H1 (cell line): ENCODE measurements around the gene ESD. TPM values are rescaled to one million over a fixed set of nuclear protein-coding genes. Genes with fewer than 3 reads are reported as not detected.

Source experiments
- TEAD4 ChIP-seq: IDR thresholded peaks from 2 replicates; pipeline ENCODE4 v1.6.1; 2012; ENCODE audit warnings: low read depth, low read length, inconsistent platforms, mixed read lengths
- ZNF274 ChIP-seq: IDR thresholded peaks from 2 replicates; pipeline ENCODE4 v1.7.0; 2012; ENCODE audit warnings: low read length, borderline replicate concordance; ENCODE audit errors: extremely low read depth
- polyA plus RNA-seq, 7 experiments: library from polyadenylated mRNA; depleted of rRNA in 3 of 7; stranded (reverse) in 5 of 7; unstranded in 2 of 7; fragments of >200 nt in 5 of 7; fragments of 200-250 nt in 2 of 7; gene quantifications; 1 replicate in 5 of 7; 2 replicates in 1 of 7; 4 replicates in 1 of 7; pipeline versions ENCODE4 v1.2.1 to v1.2.3, GENCODE V29; 2011 to 2013; ENCODE audit warnings: missing spikeins in 2 of 7, mixed read lengths in 2 of 7
- total RNA-seq: library from RNA; stranded (reverse); fragmentation: NEBNext Ultra II Directional; extraction: Animal tissue kit (Norgen Biotek cat#: 25700); gene quantifications from 2 replicates; pipeline ENCODE4 v1.2.1, GENCODE V29; 2021

Gene ESD
- total and polyA plus RNA-seq, 2 of the 8 experiments (the other 6 are each of a cell fraction or from before 2014, with no cell fraction given): 40.3 to 55.8 TPM

- TF ChIP-seq TEAD4 (no peak), ZNF274 (no peak)
Observed at GRCh38 chr13:46736541-46737310, 60.2 kb downstream of the ESD start (continued).
